Activated gamma-delta T cell treated with anti-CD3 and anti-CD28 coated beads, Interleukin-2, amount 50 U/mL, for 16 hours (primary cell): Measurements from ENCODE around the gene HNMT.
"Not testable (repeated sequence)": the region's sequence is repeated elsewhere in the genome, so short reads cannot be mapped to it uniquely, and the experiment has no call there.

Experiments
- DNase-seq: peaks from one replicate; pipeline ENCODE4 v3.0.0-alpha.2; 2020; ENCODE audit warnings: low read depth

The HNMT gene

GRCh38 chr2:137946227-137946626 is 18.0 kb upstream of the HNMT start:
- DNase-seq = no peak

GRCh38 chr2:137947032-137947727 is 17.1 kb upstream of the HNMT start:
- DNase-seq = no peak

GRCh38 chr2:137947728-137948336 is 16.4 kb upstream of the HNMT start:
- no peak for DNase-seq

- DNase-seq = no peak
Observed at GRCh38 chr2:137948894-137949293, 15.4 kb upstream of the HNMT start.

GRCh38 chr2:137950238-137950637 is 14.0 kb upstream of the HNMT start:
- DNase-seq = no peak

- no peak for DNase-seq
Observed at GRCh38 chr2:137951586-137951985, 12.7 kb upstream of the HNMT start.

- no peak for DNase-seq
Observed at GRCh38 chr2:137952586-137953129, 11.6 kb upstream of the HNMT start.

- no peak for DNase-seq
Observed at GRCh38 chr2:137955536-137955935, 8.7 kb upstream of the HNMT start.

- DNase-seq = no peak
Observed at GRCh38 chr2:137957033-137957432, 7.2 kb upstream of the HNMT start.

GRCh38 chr2:137959166-137959565 is 5.1 kb upstream of the HNMT start:
- no peak for DNase-seq

GRCh38 chr2:137960223-137960622 is 4.0 kb upstream of the HNMT start:
- no peak for DNase-seq

- DNase-seq = no peak
Observed at GRCh38 chr2:137961602-137962001, 2.7 kb upstream of the HNMT start.

- no peak for DNase-seq
Observed at GRCh38 chr2:137963535-137964065, 673 bp upstream of the HNMT start.

- no peak for DNase-seq
Observed at GRCh38 chr2:137964859-137965459, 686 bp downstream of the HNMT start.

- no peak for DNase-seq
Observed at GRCh38 chr2:137966043-137966442, 1.8 kb downstream of the HNMT start.

GRCh38 chr2:137967042-137967441 is 2.8 kb downstream of the HNMT start:
- no peak for DNase-seq

GRCh38 chr2:137968477-137969417 is 4.5 kb downstream of the HNMT start:
- no peak for DNase-seq

GRCh38 chr2:137969418-137969765 is 5.1 kb downstream of the HNMT start:
- no peak for DNase-seq

GRCh38 chr2:137969876-137970275 is 5.6 kb downstream of the HNMT start:
- DNase-seq = no peak

- not testable (repeated sequence) for DNase-seq
Observed at GRCh38 chr2:137971259-137971658, 7.0 kb downstream of the HNMT start.

GRCh38 chr2:137973280-137973679 is 9.0 kb downstream of the HNMT start:
- no peak for DNase-seq
